HepG2 (cell line): ENCODE results near the gene CACNA2D3. TPM values are rescaled to one million over a fixed set of nuclear protein-coding genes. Genes with fewer than 3 reads are reported as not detected.

Experiments used
- ATAC-seq: fragments of 200-7000 bp; cut with Tn5 transposase; 3 replicates; pipeline ENCODE4 v1.9.1; 2020; ENCODE audit warnings: mild to moderate bottlenecking, moderate library complexity
- BruUV-seq: library from RNA; stranded (reverse); fragments of 400-500 nt; replicated peaks from 2 replicates; lab custom pipeline; 2021; lab: Mats Ljungman, UMichigan
- CTCF ChIA-PET: fragments of 300-600 bp; formaldehyde crosslinking; extraction: SDS; loops from one replicate; lab custom pipeline; 2021; ENCODE audit warnings: low total read pairs, inconsistent platforms, low intra/inter-chr PET ratio; lab: Yijun Ruan, JAX
- POLR2A ChIA-PET: fragments of 350-600 bp; sonication (Branson Sonifier 250); formaldehyde crosslinking; loops from one replicate; lab custom pipeline; 2020; ENCODE audit warnings: antibody characterized with exemption, inconsistent platforms; lab: Yijun Ruan, JAX
- DNase-seq: peaks from one replicate; pipeline ENCODE4 v3.0.0-alpha.2; 2015; ENCODE audit warnings: low spot score
- FAIRE-seq: peaks from 3 replicates; lab custom pipeline; 2011; peaks lifted over from hg19 to GRCh38; lab: Jason Lieb, UNC
- H2AFZ ChIP-seq: one replicate; pipeline ENCODE4 v1.6.1; 2011; ENCODE audit warnings: low read length, inconsistent platforms
- H3K27ac ChIP-seq: fragments of 300-600 bp; 3 replicates; pipeline ENCODE4 v1.8.0; 2011; ENCODE audit warnings: mixed run types, mild to moderate bottlenecking, mixed read lengths, low read length, inconsistent platforms; ENCODE audit not compliant: insufficient read depth; ENCODE audit errors: extremely low read length
- H3K27me3 ChIP-seq, 2 experiments: fragments of 200-600 bp in 1 of 2; 2 replicates in 1 of 2; 3 replicates in 1 of 2; pipeline versions ENCODE4 v1.6.0 to v1.8.0; 2011; ENCODE audit warnings: low read length in 2 of 2, mild to moderate bottlenecking in 2 of 2, moderate library complexity in 2 of 2, inconsistent platforms in 1 of 2; ENCODE audit not compliant: insufficient read depth in 2 of 2, control insufficient read depth in 1 of 2
- H3K36me3 ChIP-seq, 2 experiments: fragments of 200-600 bp in 1 of 2; replicated peaks in 1 of 2; 2 replicates in 1 of 2; 3 replicates in 1 of 2; pipeline versions ENCODE4 v1.5.1 to v1.8.0; 2011; ENCODE audit warnings: low read length in 2 of 2, inconsistent platforms in 1 of 2; ENCODE audit not compliant: insufficient read depth in 2 of 2, control insufficient read depth in 1 of 2
- H3K4me1 ChIP-seq: 2 replicates; pipeline ENCODE4 v1.5.1; 2012; ENCODE audit warnings: low read length, inconsistent platforms; ENCODE audit not compliant: insufficient read depth
- H3K4me2 ChIP-seq: 2 replicates; pipeline ENCODE4 v1.6.0; 2011; ENCODE audit warnings: low read depth, low read length, inconsistent platforms
- H3K4me3 ChIP-seq, 3 experiments: fragments of 200-600 bp in 1 of 3; sonication (generic), shearing (Covaris generic) in 1 of 3; replicated peaks in 1 of 3; 2 replicates each; pipeline ENCODE4 v1.5.1; 2011 to 2016; ENCODE audit warnings: low read length in 3 of 3, inconsistent platforms in 2 of 3, low read depth in 2 of 3, mild to moderate bottlenecking in 2 of 3, control low read depth in 1 of 3, mixed read lengths in 1 of 3; ENCODE audit not compliant: insufficient read depth in 1 of 3
- H3K79me2 ChIP-seq: one replicate; pipeline ENCODE4 v1.6.1; 2011; ENCODE audit warnings: low read length, inconsistent platforms; ENCODE audit not compliant: insufficient read depth
- H3K9ac ChIP-seq: 2 replicates; pipeline ENCODE4 v1.6.0; 2011; ENCODE audit warnings: mild to moderate bottlenecking, low read depth, low read length, inconsistent platforms; ENCODE audit not compliant: insufficient read depth
- H3K9me3 ChIP-seq: 2 replicates; pipeline ENCODE4 v1.5.1; 2012; ENCODE audit warnings: mild to moderate bottlenecking, low read length
- H4K20me1 ChIP-seq: 2 replicates; pipeline ENCODE4 v1.6.0; 2011; ENCODE audit warnings: inconsistent platforms, mild to moderate bottlenecking, low read length, moderate library complexity; ENCODE audit not compliant: insufficient read depth
- CENPT ChIP-seq: sonication (generic); formaldehyde crosslinking; IDR thresholded peaks from 2 replicates; pipeline ENCODE4 v1.8.0; 2022; ENCODE audit warnings: low read depth, mild to moderate bottlenecking, moderate library complexity, missing genetic modification reagents
- GTF3A ChIP-seq: sonication (generic); formaldehyde crosslinking; conservative IDR thresholded peaks from 2 replicates; pipeline ENCODE4 v1.4.0; 2020; ENCODE audit warnings: mild to moderate bottlenecking, missing genetic modification reagents
- MIXL1 ChIP-seq: IDR thresholded peaks from 2 replicates; pipeline ENCODE4 v1.6.1; 2016
- NFKB2 ChIP-seq: sonication (generic); formaldehyde crosslinking; IDR thresholded peaks from 2 replicates; pipeline ENCODE4 v1.4.0; 2020; ENCODE audit warnings: missing genetic modification reagents, borderline replicate concordance
- SIX1 ChIP-seq: sonication (generic); formaldehyde crosslinking; IDR thresholded peaks from 2 replicates; pipeline ENCODE4 v1.4.0; 2020; ENCODE audit warnings: missing genetic modification reagents, borderline replicate concordance
- SMAD1 ChIP-seq: sonication (generic); formaldehyde crosslinking; IDR thresholded peaks from 2 replicates; pipeline ENCODE4 v1.4.0; 2020; ENCODE audit warnings: missing genetic modification reagents, low read depth, mild to moderate bottlenecking, borderline replicate concordance
- TBX3 ChIP-seq: fragments of 450-650 bp; IDR thresholded peaks from 2 replicates; pipeline ENCODE4 v1.6.1; 2017; ENCODE audit warnings: antibody characterized with exemption, mild to moderate bottlenecking, inconsistent platforms, borderline replicate concordance
- ZNF263 ChIP-seq: sonication (generic); formaldehyde crosslinking; IDR thresholded peaks from 2 replicates; pipeline ENCODE4 v1.4.0; 2020; ENCODE audit warnings: missing genetic modification reagents
- ZNF274 ChIP-seq: sonication (generic); formaldehyde crosslinking; IDR thresholded peaks from 2 replicates; pipeline ENCODE4 v1.5.1; 2020; ENCODE audit warnings: mild to moderate bottlenecking, missing genetic modification reagents
- ZNF616 ChIP-seq: sonication (generic); formaldehyde crosslinking; IDR thresholded peaks from 2 replicates; pipeline ENCODE4 v1.5.0; 2020; ENCODE audit warnings: low read depth, mild to moderate bottlenecking, missing genetic modification reagents
- ZNF782 ChIP-seq: sonication (generic); formaldehyde crosslinking; IDR thresholded peaks from 2 replicates; pipeline ENCODE4 v1.4.0; 2020; ENCODE audit warnings: missing genetic modification reagents, mild to moderate bottlenecking, borderline replicate concordance
- WGBS: methylation state at CpG from one replicate; pipeline ENCODE4 v1.1.6; 2017; ENCODE audit warnings: low lambda C conversion rate; 5-methylcytosine and 5-hydroxymethylcytosine counted together
- in situ Hi-C: cut with HindIII; loops from 2 replicates; pipeline ENCODE4 v1.10.0; 2017; ENCODE audit warnings: low pct_unique_long_range_greater_than_20kb; ENCODE audit not compliant: extremely low pct_ligation_motif_present
- intact Hi-C: fragments of 100-400 bp; cut with micrococcal nuclease; formaldehyde crosslinking; loops from one replicate; pipeline ENCODE4 v1.10.0; 2022; ENCODE audit not compliant: unreplicated experiment
- polyA plus RNA-seq, 8 experiments: library from polyadenylated mRNA; depleted of rRNA in 3 of 8; stranded (reverse) in 7 of 8; unstranded in 1 of 8; fragments of >200 nt; fragmentation: Illumina TruSeq in 4 of 8; extraction: Trizol in 4 of 8; gene quantifications; 2 replicates each; pipeline versions ENCODE4 v1.2.1 to v1.2.3, GENCODE V29; 2011 to 2016; ENCODE audit warnings: low read depth in 4 of 8, missing spikeins in 1 of 8, mixed read lengths in 1 of 8; ENCODE audit not compliant: insufficient read depth in 1 of 8
- total RNA-seq, 5 experiments: library from RNA; depleted of rRNA; stranded (reverse); fragments of >200 nt; fragmentation: Illumina TruSeq; extraction: Trizol; gene quantifications; 2 replicates each; pipeline ENCODE4 v1.2.3, GENCODE V29; 2016; ENCODE audit warnings: low read depth in 1 of 5
- TF ChIP-seq, protein P1 (sequence below): conservative IDR thresholded peaks from 2 replicates; pipeline ENCODE4 v1.6.1; 2018; ENCODE audit warnings: missing genetic modification reagents

CACNA2D3 gene
- total and polyA plus RNA-seq, 2 of the 13 experiments (the other 11 are each of a cell fraction or from before 2014, with no cell fraction given): not detected

DNA sequence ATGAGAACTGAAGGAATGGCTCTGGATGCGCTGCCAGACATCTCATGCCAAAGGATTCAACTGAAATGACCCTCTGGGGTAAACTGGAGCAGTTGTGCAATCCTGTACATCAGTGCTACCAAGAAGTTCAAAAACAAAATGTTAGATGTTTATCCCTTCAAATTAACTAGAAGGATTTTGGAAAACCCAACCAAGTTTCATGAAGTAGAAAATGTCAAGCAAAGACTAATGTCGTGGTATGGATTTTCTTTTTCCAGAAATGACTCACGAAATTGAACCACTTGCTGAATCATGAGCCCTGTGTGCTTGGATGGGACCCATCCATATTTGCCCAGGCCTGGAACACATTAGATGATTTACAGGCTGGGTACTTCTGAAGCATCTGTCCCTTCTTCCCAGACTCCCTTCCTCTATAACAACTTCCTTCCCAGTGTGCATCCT lies 703.9 kb downstream of the CACNA2D3 start:
- intact Hi-C loops (no loop called here), in situ Hi-C loops (no loop called here)
- POLR2A ChIA-PET: no interaction called here
- Histone ChIP-seq H3K27ac (no peak overlapping the region), H3K4me3 (no peak overlapping the region), H3K9ac (no peak overlapping the region)
- TF ChIP-seq MIXL1 (CRISPR knock-in tag) (no peak), GTF3A (CRISPR knock-in tag) (no peak), NFKB2 (no peak), SMAD1 (CRISPR knock-in tag) (no peak), ZNF274 (CRISPR knock-in tag) (no peak), ZNF263 (no peak), SIX1 (no peak), ZNF616 (CRISPR knock-in tag) (no peak), TBX3 (no peak), ZNF782 (CRISPR knock-in tag) (no peak), CENPT (no peak)
- TF ChIP-seq, protein P1, sequence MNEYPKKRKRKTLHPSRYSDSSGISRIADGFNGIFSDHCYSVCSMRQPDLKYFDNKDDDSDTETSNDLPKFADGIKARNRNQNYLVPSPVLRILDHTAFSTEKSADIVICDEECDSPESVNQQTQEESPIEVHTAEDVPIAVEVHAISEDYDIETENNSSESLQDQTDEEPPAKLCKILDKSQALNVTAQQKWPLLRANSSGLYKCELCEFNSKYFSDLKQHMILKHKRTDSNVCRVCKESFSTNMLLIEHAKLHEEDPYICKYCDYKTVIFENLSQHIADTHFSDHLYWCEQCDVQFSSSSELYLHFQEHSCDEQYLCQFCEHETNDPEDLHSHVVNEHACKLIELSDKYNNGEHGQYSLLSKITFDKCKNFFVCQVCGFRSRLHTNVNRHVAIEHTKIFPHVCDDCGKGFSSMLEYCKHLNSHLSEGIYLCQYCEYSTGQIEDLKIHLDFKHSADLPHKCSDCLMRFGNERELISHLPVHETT: no peak
- TF ChIP-seq, all 625 proteins: peak for 0
- Histone ChIP-seq H3K27me3 (no peaks in the 10 kb centered on the region), H3K4me1 (no peaks in the 10 kb centered on the region), H3K4me2 (no peak overlapping the region), H3K79me2 (no peaks in the 10 kb centered on the region), H2AFZ (no peak overlapping the region), H3K9me3 (peaks cover 8% of the 10 kb centered on the region), H4K20me1 (no peaks in the 10 kb centered on the region), H3K36me3 (no peaks in the 10 kb centered on the region)
- CTCF ChIA-PET: no interaction called here
- no peak for ATAC-seq
- no peak for DNase-seq
- no peak for FAIRE-seq
- BruUV-seq: no TSS peak
- 0% methylated on average over 3 of the region's 3 CpGs for whole genome bisulfite sequencing
